GM19238 (cell line): ENCODE data around the gene DENND1A.
"Not testable (repeated sequence)": the region's sequence is repeated elsewhere in the genome, so short reads cannot be mapped to it uniquely, and the experiment has no call there.

Experiments used
- DNase-seq: peaks from one replicate; pipeline ENCODE4 v3.0.0; 2011; ENCODE audit warnings: low spot score; ENCODE audit not compliant: insufficient read length

The DENND1A gene

DNA sequence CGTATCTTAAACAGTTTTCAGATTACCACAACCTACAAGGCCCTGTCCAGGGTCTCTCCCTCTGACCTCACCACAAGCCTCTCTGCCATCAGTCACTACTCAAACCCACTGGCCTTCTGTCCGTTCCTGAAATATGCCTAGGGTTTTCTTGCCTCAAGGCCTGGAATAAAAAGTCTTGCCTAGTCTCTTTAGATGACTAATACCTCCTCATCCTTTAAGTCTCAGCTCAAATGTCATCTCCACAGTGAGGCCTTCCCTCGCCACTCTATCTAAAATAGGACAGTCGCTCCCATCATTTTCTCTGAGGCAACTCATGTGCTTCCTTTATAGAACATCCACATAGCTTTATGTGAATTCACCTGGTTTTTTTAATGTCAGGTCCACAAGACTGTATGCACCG, 5.2 kb downstream of the DENND1A start:
- no peak for DNase-seq

DNA sequence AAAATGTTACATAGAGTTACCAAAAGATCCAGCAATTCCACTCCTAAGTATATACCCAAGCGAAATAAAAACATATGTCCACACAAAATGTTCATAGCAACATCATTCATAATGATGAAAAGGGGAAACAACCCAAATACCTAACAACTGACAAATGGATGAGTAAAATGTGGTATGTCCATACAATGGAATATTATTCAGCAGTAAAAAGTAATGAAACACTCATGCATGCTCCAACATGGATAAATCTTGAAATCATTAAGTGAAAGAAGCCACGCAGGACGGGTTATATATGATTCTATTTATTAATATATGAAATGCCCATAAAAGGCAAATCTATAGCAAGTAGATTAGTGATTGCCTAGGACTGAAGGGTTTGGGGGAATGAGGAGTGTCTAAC, 6.0 kb downstream of the DENND1A start:
- DNase-seq: no peak

DNA sequence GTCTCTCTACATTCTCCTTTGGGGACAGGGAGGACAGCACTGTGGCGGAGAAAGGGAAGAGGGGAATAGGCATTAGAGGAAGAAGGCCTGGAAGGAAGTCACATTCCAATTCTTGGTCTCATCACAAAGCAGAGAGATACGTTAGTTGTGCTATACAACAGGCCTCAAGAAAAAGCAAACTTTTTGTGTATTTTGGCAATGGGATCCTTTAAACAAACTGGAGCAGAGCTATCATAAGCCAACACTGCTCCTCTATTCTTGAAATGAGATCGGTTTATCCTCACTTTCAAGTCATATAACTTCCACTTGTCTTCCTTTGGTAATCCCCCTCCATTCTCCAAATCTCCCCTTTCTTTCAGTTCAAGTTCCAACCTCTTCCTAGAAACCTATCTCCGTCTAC, 6.5 kb downstream of the DENND1A start:
- no peak for DNase-seq

DNA sequence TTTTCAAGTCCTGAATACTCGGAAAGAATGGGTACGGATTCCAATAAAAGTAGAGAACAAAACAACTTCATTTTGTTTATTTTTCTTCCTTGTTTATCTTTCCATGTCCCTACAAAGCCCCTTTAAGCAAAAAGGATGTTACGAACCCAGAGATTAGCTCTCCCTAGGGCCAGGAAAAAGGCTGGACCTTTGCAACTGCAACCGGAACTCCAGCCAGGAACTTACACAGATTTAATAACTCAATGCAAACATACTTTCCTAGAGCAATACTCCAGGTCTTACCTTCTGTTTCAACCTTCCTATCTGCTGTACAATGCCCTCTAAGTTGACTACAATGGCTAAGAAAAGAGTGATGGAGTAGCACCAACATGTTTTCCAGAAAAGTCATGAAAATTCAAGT, 7.0 kb downstream of the DENND1A start:
- DNase-seq: no peak

DNA sequence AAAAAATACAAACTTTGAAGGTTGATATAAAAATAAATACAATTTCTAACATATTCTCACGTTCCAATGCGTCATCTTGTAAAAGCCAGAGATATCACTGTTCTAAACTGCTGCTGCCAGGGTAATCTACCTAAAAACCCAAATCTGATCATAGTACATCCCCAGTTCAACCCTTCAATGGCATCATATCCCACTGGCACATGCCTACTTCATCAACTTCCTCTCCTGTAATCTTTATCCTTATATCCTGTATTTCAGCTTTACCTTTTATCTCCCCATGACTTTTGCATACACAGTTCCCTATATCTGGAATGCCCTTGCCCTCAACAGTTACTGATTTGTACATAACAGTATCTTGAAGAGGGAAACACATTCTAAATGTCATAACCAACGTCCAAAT, 7.5 kb downstream of the DENND1A start:
- no peak for DNase-seq

DNA sequence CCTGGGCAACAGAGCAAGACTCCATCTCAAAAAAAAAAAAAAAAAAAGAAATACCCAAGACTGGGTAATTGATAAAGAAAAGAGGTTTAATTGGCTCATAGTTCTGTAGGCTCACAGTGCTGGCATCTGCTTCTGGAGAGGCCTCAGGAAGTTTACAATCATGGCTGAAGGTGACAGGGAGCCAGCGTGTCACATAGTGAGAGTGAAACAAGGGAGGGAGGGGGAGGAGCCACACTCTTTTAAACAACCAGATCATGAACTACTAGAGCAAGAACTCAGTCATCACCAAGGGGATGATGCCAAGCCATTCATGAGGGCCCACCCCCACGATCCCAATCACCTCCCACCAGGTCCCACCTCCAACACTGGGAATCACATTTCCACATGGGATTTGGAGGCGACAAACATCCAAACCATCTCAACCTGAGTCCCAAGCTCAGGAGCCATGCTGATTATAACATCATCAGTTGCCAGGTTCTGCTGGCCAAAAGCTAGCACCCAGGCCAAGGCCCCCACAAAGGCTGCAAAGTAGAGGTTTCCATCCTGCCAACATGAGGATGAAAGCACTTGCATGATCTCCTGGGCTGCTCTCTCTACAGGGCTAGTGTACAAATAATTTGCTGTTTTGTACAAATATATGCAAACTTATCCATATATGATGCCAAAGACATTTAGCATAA, 15.3 kb downstream of the DENND1A start:
- DNase-seq: no peak

DNA sequence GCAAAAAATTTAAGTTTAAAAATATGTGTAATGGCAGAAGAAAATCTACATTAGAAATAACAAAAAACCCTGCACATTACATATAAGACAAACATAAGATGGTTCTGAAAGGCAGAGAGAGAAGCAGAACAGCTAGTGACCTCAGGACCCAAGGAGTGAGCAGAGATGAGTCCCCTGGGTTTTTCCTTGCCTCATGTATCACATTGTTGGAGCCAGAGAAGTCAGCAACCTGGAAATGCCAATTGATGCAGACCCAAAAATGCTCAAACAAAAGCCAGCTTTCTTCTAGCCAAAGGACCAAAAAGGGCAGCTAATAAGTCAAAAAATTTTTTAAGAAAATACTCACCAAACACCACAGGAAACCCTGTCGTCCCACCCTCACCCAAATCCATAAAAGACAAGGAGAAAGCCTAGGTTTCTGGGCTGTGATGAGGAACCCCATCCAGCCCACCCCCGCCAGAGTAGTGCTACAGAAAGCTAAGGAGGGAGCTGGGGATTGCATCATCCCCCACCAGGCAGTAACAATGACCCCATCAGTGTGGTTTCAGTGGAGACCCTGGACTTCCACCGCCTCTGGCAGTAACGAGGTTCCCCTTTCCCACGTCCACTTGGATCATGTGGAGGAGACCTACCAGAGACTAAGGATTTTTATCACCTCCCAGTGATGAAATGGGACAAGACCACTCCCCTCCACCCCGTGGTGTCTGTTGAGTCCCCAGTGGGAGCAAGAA, 17.6 kb downstream of the DENND1A start:
- DNase-seq: no peak

DNA sequence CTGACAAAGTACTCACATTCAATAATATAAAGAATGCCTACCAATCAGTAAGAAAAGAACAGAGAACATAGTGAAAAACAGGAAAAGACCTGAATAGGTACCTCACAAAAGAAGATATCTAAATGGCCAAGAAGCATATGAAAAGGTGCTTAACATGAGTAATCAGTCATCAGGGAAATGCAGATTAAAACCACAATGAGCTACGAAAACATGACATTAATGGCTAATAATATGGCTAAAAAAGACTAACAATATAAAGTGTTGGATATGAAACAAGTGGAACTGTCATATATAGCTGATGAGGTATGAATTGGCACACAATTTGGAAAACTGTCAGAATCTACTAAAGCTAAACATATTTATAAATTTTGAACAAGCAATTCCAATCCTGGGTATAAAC, 18.9 kb downstream of the DENND1A start:
- no peak for DNase-seq

DNA sequence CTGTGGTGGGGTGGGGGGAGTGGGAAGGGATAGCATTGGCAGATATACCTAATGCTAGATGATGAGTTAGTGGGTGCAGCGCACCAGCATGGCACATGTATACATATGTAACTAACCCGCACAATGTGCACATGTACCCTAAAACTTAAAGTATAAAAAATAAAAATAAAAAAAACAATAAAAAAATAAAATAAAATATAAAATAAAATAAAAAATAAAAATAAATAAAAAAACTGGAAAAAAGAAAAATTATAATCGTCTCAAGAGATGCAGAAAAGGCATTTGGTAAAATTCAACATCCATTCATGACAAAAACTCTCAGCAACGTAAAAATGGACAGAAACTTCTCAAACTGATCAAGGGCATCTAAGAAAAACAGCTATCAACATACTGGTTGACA, 20.7 kb downstream of the DENND1A start:
- DNase-seq: not testable (repeated sequence)

DNA sequence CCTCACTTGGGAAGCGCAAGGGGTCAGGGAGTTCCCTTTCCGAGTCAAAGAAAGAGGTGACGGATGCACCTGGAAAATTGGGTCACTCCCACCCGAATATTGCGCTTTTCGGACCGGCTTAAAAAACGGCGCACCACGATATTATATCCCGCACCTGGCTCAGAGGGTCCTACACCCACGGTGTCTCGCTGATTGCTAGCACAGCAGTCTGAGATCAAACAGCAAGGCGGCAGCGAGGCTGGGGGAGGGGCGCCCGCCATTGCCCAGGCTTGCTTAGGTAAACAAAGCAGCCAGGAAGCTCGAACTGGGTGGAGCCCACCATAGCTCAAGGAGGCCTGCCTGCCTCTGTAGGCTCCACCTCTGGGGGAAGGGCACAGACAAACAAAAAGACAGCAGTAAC, 26.4 kb downstream of the DENND1A start:
- not testable (repeated sequence) for DNase-seq

DNA sequence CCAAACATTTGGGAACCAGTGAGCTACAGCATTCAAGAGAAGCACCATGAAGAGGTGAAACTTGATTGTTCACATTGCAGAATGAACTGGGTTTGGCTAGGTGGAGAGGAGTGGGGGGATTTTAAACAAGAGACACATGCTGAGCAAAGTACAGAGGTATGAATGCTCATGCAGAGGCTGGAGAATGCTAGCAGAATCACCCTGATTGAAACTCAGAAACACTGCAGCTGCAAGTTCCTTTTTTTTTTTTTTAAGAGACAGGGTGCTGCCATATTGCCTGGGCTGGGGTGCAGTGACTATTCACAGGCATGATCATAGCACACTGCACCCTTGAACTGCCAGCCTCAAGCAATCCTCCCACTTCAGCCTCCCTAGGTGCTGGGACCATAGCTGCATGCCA, 35.1 kb downstream of the DENND1A start:
- DNase-seq: no peak

DNA sequence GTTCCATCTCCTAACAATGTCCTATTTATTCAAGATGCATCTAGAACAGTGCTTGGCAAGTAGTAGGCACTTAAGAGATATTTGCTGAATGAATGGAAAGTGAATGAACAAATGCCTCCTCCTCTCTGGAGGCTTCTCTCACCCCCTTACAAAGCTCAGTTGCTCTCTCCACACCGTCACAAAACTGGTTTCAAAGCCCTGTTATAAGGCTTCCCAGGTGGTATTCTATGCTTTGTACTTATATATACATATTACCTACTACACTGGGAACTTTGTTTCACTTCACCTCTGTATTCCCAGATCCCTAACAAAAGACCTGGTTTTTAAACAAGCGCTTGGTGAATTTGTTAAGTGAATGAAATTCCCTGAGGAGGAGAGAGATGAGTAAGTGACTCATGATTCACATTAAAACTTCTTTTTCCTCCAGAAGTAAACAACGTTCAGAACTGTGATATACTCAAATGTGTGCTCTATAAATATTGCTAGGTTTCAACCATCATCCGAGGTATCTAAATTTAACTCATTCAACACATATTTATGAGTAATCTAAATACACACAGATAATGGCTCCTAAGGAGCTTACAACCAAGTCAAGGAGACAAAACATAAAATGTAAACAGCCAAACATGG, 36.0 kb downstream of the DENND1A start:
- DNase-seq: no peak

DNA sequence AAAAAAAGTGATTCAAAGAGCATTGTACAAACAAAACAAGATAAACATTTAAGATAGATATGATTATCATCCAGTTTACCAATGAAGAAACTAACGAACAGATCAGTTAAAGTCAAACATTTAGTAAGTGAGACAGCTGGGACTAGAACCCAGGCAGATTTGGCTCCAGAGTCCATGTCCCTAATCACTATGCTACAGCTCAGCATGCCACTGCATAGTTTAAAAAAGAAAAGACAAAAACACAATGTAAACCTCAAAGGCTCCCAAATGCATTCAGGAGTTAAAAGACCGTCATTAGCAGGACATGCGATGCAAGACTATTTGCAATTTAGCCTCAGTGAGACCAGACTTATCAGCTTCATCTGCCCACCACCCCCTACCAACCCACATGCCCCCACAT, 36.8 kb downstream of the DENND1A start:
- no peak for DNase-seq

DNA sequence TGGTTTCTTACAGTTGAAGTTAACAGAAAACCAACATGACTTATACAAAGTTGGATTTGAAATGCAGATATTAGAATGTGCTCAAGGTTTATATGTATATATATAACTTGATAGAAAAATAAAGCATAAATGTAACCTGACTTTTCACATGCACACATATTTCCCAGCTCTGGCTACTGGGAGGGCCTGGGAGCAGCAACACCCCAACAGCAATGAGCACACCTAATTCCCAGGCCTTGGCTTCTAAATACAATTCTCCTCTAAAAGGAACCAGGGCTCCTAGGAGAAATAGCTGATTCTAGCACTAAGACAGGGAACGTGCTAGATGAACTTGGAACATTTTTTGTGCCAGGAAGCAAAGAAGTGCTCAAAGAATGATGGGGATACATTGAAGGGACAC, 42.1 kb downstream of the DENND1A start:
- no peak for DNase-seq

DNA sequence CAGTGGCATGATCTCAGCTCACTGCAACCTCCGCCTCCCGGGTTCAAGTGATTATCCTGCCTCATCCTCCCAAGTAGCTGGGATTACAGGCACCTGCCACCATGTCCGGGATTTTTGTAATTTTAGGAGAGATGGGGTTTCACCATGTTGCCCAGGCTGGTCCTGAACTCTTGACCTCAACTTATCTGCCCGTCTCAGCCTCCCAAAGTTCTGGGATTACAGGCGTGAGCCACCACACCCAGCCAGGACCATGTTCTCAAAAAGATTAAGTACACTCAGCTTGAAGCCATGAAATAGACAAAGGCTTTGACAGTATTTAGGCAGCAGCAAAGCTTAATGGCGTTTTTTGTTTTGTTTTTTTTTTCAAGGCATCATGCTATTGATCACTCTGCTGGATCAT, 44.1 kb downstream of the DENND1A start:
- DNase-seq: not testable (repeated sequence)

DNA sequence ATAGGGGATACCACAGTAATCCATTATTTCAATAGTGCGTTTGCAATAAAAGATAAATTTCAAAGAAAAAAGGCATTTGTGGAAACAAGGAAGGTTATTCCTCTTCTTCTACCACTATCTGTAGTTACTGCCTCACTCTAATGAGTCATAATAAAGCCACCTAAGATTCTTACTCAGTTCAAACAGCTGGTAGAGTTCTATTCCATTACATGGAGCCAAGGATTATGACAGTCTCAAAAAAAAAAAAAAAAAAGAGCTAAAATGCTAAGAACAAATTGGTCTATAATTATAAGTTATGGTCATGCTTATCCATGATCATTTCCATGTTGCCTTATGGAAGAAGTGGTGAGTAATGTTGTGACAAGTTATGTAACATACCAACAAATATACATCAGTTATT, 46.3 kb downstream of the DENND1A start:
- DNase-seq: no peak

DNA sequence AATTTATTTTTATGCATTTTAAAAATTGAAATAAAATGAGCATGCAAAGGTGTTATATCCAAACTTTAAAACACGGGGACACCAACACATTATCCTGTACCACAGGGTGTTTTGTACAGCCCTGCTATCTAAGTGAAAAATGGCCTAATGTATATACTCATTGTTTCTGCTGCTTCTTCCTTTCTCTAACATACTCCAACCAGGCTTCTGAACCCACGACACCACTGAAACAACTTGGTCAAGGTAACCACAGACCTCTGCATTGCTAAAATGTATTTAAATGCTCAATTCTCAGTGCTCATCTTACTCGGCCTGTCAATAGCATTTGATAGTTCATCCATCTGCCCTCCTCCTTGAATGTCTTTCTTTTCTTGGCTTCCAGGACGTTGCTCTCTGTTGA, 48.3 kb downstream of the DENND1A start:
- DNase-seq: no peak

DNA sequence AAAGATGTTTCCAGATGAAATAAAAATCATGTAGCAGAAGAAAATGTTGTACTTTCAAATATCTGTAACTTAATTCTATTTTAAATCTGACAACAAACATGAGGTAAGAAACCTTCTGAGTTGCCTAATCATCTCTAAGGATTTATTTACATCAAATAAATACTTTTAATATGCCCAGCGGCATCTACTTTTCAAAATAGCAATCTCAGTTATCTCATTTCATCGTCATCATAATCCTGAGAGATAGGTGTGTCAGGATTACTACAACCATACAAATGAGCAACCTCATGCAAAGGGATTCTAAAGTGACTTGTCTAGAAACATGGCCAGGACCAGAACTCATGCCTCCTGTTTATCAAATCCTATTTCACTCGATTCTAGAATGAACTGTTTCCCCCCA, 49.5 kb downstream of the DENND1A start:
- DNase-seq: no peak

DNA sequence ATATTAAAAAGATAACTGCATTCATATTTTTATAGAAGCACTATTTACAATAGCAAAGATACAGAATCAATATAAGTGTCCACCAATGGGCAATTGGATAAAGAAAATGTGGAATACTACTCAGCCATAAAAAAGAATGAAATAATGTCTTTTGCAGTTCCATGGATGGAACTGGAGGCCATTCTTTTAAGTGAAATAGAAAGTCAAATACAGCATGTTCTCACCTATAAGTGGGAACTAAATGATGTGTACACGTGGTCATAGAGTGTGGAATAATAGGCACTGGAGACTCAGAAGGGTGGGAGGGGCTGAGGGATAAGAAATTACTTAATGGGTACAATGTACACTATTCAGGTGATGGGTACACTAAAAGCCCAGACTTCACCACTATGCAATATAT, 53.2 kb downstream of the DENND1A start:
- DNase-seq: no peak

DNA sequence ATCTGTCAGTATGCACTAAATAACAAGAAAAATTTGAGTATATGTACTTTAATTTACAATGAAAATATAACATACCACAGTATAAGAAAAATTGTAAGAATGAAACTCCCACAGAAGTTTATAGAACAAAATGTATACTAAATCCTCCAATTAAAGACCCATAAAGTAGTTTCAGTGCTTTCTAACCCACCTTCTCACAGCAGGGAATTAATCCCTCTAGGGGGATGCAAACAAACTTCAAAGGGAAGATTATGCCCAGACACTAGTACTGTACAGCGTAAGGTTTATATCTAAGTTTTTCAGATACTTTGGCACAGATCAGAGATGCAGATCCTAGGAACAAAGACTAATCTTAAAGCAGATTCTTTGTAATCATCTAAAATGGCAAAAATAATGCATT, 57.2 kb downstream of the DENND1A start:
- no peak for DNase-seq

DNA sequence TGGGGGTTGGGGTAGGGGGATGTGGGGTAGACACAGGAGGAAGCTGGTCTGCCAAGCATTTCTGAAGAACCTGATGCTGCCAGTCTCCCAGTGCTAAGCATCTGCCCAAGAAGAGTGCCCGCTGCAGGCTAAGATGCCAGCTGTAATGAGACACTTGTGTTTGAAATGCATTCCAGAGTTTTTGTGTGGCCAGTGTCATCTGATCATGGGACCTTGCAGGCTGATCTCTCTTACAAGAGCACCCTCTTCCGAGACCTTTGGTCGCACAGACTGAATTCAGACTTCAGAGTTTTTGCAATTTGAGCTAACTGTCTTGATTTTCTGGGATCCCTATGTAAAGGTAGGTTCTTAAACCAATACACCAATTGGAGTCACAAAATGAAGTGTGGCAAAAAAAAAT, 58.1 kb downstream of the DENND1A start:
- DNase-seq: no peak

DNA sequence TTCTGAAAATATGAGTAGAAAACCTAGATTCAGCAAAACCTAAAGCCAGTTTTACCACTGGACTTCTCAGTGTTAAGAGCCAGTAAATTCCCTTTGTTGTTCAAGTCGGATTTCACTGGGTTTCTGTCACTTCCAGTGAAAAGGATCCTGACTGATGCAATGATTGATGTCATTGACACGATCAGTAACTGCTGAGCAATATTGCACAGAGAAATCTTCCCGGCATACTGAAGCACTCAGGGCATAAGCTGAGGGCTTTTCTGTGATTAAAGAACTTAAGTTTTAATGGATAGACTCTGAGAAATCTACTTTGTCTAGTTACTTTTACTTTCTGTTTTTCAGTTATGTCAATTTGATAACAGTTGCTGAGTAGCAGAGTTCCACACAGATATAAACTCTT, 61.9 kb downstream of the DENND1A start:
- DNase-seq: no peak

DNA sequence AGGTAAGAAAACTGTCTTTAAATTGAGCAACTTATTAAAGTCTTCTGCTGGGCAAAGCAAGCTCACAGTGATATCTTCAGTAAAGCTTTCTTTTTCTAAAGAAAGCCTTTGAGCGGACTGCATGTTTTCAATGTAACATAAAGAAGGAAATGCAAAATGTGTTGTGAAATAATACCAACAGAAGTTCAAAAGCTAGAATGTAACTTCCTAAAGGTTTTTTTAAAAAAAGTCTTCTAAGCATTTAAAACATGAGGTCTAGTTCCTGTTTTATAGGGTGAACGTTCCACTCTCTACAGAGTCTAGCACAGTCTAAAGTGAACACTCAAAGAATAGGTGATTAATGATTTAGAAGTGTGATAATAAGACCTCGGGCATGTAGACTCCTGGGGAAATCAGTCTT, 62.9 kb downstream of the DENND1A start:
- DNase-seq: no peak
